Stimulated activated CD8-positive, alpha-beta memory T cell treated with anti-CD3 and anti-CD28 coated beads, Interleukin-4, amount 100 ng/mL, for 4 hours (primary cell): ENCODE results near the gene NR2E1.

Source experiments
- DNase-seq, 2 donors: peaks; one replicate each; pipeline ENCODE4 v3.0.0-alpha.2; 2020; ENCODE audit warnings: low read depth in 2 of 2, low spot score in 1 of 2

NR2E1 gene

GRCh38 chr6:108156180-108156937 is 9.5 kb upstream of the NR2E1 start:
- no peak for DNase-seq

- DNase-seq: no peak
These were observed 8.9 kb upstream of the NR2E1 start for GRCh38 chr6:108156938-108157233.

- DNase-seq: no peak
These were observed 8.4 kb upstream of the NR2E1 start for GRCh38 chr6:108157234-108157980.

GRCh38 chr6:108157981-108158525 is 7.8 kb upstream of the NR2E1 start:
- DNase-seq: no peak

- DNase-seq: no peak
These were observed 5.8 kb upstream of the NR2E1 start for GRCh38 chr6:108159981-108160380.

- no peak for DNase-seq
These were observed 4.0 kb upstream of the NR2E1 start for GRCh38 chr6:108161724-108162282.

GRCh38 chr6:108163267-108163643 is 2.6 kb upstream of the NR2E1 start:
- no peak for DNase-seq

- DNase-seq: no peak
These were observed 1.9 kb upstream of the NR2E1 start for GRCh38 chr6:108163644-108164542.

GRCh38 chr6:108164543-108164814 is 1.3 kb upstream of the NR2E1 start:
- no peak for DNase-seq

GRCh38 chr6:108164815-108165706 is 761 bp upstream of the NR2E1 start:
- no peak for DNase-seq

- no peak for DNase-seq
These were observed 1.0 kb downstream of the NR2E1 start for GRCh38 chr6:108166664-108167448.

GRCh38 chr6:108167449-108168089 is 1.7 kb downstream of the NR2E1 start:
- no peak for DNase-seq

- DNase-seq: no peak
These were observed 2.3 kb downstream of the NR2E1 start for GRCh38 chr6:108168090-108168463.

- DNase-seq: no peak
These were observed 3.0 kb downstream of the NR2E1 start for GRCh38 chr6:108168501-108169463.

- no peak for DNase-seq
These were observed 3.9 kb downstream of the NR2E1 start for GRCh38 chr6:108169464-108170331.

- no peak for DNase-seq
These were observed 4.8 kb downstream of the NR2E1 start for GRCh38 chr6:108170332-108171290.
